WERI-Rb-1 (cell line): ENCODE measurements around the gene GHITM.

ENCODE experiments used
- DNase-seq: peaks from one replicate; pipeline ENCODE4 v3.0.0-alpha.2; 2020
- H3K27ac ChIP-seq: fragments of 250-450 bp; sonication (Bioruptor Pico); 2 replicates; pipeline ENCODE4 v1.5.1; 2020; ENCODE audit warnings: mild to moderate bottlenecking, moderate library complexity
- H3K27me3 ChIP-seq: fragments of 250-450 bp; sonication (Bioruptor Pico); 2 replicates; pipeline ENCODE4 v1.5.1; 2021; ENCODE audit warnings: mild to moderate bottlenecking, low read depth, moderate library complexity; ENCODE audit not compliant: insufficient read depth, severe bottlenecking
- H3K36me3 ChIP-seq: fragments of 250-450 bp; sonication (Bioruptor Pico); 2 replicates; pipeline ENCODE4 v1.5.1; 2020; ENCODE audit warnings: mild to moderate bottlenecking, moderate library complexity
- H3K4me3 ChIP-seq: 2 replicates; pipeline ENCODE4 v1.5.1; 2011; ENCODE audit warnings: low read depth, mild to moderate bottlenecking, control low read depth, low read length
- H3K9me3 ChIP-seq: fragments of 250-450 bp; sonication (Bioruptor Pico); 2 replicates; pipeline ENCODE4 v1.5.1; 2021; ENCODE audit warnings: mild to moderate bottlenecking, moderate library complexity; ENCODE audit not compliant: severe bottlenecking
- CTCF ChIP-seq: IDR thresholded peaks from 2 replicates; pipeline ENCODE4 v1.5.1; 2011; ENCODE audit warnings: low read depth, mild to moderate bottlenecking, control low read depth, inconsistent platforms, low read length

GHITM gene

DNA sequence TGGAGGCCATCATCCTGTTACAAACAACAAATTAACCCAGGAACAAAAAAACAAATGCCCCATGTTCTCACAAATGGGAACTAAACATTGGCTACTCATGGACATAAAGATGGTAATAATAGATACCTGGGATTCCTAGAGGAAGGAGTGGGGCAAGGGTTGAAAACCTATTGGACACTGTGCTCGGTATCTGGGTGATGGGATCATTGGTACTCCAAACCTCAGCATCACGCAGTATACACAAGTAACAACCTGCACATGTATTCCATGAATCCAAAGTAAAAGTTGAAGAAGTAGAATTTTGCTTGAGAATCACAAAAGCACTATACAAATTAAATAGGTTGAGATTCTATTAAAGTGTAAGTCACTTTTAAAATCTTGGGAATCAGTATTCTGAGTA, 16.7 kb downstream of the GHITM start:
- no peak for DNase-seq
- TF ChIP-seq CTCF, result no peak
- H3K9me3 ChIP-seq, result no peaks in the 10 kb centered on the region
- H3K27ac ChIP-seq, result no peak overlapping the region
- no peaks in the 10 kb centered on the region for H3K27me3 ChIP-seq
- H3K36me3 ChIP-seq, result peaks cover 34% of the 10 kb centered on the region
- H3K4me3 ChIP-seq, result no peak overlapping the region

DNA sequence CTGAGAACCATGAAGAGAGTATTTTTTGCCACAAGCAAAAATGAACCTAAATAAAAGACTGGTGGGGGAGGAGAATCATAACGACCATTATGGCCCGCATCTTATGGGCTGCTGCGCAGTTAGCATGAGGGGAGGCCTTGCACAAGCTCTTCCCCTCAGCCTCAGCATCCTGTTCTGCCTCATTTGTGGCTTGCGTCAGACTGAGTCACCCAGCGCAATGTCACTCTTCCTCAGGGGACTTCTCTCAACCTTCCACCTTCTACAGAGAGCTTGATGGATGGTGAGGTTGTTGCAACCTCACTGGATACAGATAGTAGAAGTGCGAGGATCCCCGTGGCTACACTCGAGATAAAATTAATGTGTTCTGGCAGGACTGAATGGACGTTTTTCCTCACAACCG, 17.5 kb downstream of the GHITM start:
- Histone ChIP-seq H3K9me3 (no peaks in the 10 kb centered on the region), H3K36me3 (peaks cover 30% of the 10 kb centered on the region), H3K27ac (no peak overlapping the region), H3K4me3 (no peak overlapping the region), H3K27me3 (no peaks in the 10 kb centered on the region)
- no peak for TF ChIP-seq CTCF
- DNase-seq, result no peak

- Histone ChIP-seq H3K27me3 (no peaks in the 10 kb centered on the region), H3K9me3 (no peaks in the 10 kb centered on the region), H3K4me3 (no peak overlapping the region), H3K36me3 (peaks cover 18% of the 10 kb centered on the region), H3K27ac (no peak overlapping the region)
- TF ChIP-seq CTCF, result no peak
- DNase-seq, result no peak
These were observed 18.8 kb downstream of the GHITM start for GRCh38 chr10:84158061-84158460.

DNA sequence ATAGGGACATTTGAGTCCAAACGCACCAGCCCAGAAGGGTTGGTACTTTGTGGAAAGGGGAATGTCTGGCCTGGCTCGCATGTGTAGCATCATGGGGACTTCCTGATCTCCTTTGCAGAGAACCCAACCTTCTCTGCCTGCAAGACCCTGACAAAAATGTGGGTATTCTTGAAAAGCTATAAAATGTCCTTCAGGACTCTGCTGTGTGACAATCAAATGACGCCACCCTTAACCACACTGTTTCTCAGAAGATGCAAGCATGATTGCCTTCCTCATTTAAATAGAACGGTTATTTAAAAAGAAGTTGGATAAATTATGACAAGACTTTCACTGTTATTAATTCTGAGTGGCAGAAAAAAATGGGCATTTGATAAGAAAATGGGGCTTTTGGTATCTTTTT, 19.2 kb downstream of the GHITM start:
- Histone ChIP-seq H3K36me3 (peaks cover 15% of the 10 kb centered on the region), H3K9me3 (no peaks in the 10 kb centered on the region), H3K27ac (no peak overlapping the region), H3K4me3 (no peak overlapping the region), H3K27me3 (no peaks in the 10 kb centered on the region)
- no peak for TF ChIP-seq CTCF
- no peak for DNase-seq

DNA sequence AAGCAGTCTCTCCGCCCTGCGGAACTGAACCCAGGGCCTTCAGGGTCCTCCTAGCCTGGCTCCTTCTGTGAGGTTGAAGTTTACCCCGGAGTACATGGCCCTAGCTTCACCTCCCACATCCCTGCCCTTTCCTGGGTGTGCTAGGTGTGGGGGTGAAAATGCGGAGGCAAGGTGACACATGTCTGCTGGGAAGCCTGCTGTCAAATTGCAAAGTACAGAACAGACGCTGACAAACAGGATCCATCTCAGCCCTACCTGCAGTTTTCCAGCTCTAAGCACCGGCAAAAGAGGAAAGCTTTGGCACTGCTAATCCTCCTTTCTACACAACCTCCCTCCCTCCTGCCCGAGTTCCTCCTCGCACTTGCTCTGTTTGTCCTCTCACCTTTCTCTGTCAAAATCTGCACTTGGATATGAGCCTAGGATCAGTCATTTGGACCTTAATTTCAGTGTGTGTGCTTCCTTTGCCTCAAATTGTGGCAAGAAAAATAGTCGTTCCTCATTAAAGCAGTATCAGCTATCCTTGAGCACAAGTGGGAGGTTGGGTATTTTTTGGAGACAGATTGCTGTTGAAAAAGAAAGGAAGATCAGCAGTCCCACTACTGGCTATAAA, 19.9 kb downstream of the GHITM start:
- TF ChIP-seq CTCF, result no peak
- H3K27me3 ChIP-seq, result no peaks in the 10 kb centered on the region
- DNase-seq, result peak; percentile 33
- no peaks in the 10 kb centered on the region for H3K9me3 ChIP-seq
- peak overlapping the region; percentile 28 for H3K4me3 ChIP-seq
- H3K27ac ChIP-seq, result 0 out of 2 replicates have a peak overlapping the region, but pooled peaks have one; percentile 37
- peaks cover 9% of the 10 kb centered on the region for H3K36me3 ChIP-seq
